Smooth muscle cell (in vitro differentiated cells): Measurements from ENCODE around the gene KAT6B. TPM values are rescaled to one million over a fixed set of nuclear protein-coding genes. Genes with fewer than 3 reads are reported as not detected.

Source experiments
- DNase-seq: peaks from one replicate; lab custom pipeline; 2025; ENCODE audit not compliant: unreplicated experiment; lab: John Stamatoyannopoulos, UW
- H2AFZ ChIP-seq: fragments of 200-600 bp; sonication (generic); 2 replicates; pipeline ENCODE4 v1.6.0; 2016; ENCODE audit warnings: antibody characterized with exemption, low read depth, mild to moderate bottlenecking
- H3F3A ChIP-seq: fragments of 200-600 bp; sonication (generic); 2 replicates; pipeline ENCODE4 v1.6.0; 2017; ENCODE audit warnings: antibody characterized with exemption, low read depth
- H3K27ac ChIP-seq: fragments of 200-600 bp; sonication (generic); 2 replicates; pipeline ENCODE4 v1.5.1; 2016; ENCODE audit warnings: low read depth, mild to moderate bottlenecking
- H3K27me3 ChIP-seq: fragments of 200-600 bp; sonication (generic); 2 replicates; pipeline ENCODE4 v1.6.1; 2016; ENCODE audit warnings: low read depth, mild to moderate bottlenecking
- H3K36me3 ChIP-seq: fragments of 200-600 bp; sonication (generic); 2 replicates; pipeline ENCODE4 v1.5.1; 2016; ENCODE audit warnings: low read depth
- H3K4me1 ChIP-seq: fragments of 200-600 bp; sonication (generic); 2 replicates; pipeline ENCODE4 v1.5.1; 2016; ENCODE audit warnings: low read depth
- H3K4me2 ChIP-seq: fragments of 200-600 bp; sonication (generic); 2 replicates; pipeline ENCODE4 v1.6.0; 2016; ENCODE audit warnings: mild to moderate bottlenecking
- H3K4me3 ChIP-seq: fragments of 200-600 bp; sonication (generic); 2 replicates; pipeline ENCODE4 v1.5.1; 2016; ENCODE audit warnings: mild to moderate bottlenecking
- H3K79me2 ChIP-seq: fragments of 200-600 bp; sonication (generic); 2 replicates; pipeline ENCODE4 v1.6.0; 2016; ENCODE audit warnings: low read depth, mild to moderate bottlenecking
- H3K9ac ChIP-seq: fragments of 200-600 bp; sonication (generic); 2 replicates; pipeline ENCODE4 v1.6.0; 2016; ENCODE audit warnings: low read depth
- H3K9me3 ChIP-seq: fragments of 200-600 bp; sonication (generic); replicated peaks from 2 replicates; pipeline ENCODE4 v1.5.1; 2016; ENCODE audit warnings: low read depth
- H4K20me1 ChIP-seq: fragments of 200-600 bp; sonication (generic); 2 replicates; pipeline ENCODE4 v1.6.0; 2016; ENCODE audit warnings: low read depth
- WGBS: methylation state at CpG from one replicate; pipeline ENCODE4 v1.1.7; 2016; ENCODE audit warnings: low lambda C conversion rate; 5-methylcytosine and 5-hydroxymethylcytosine counted together
- polyA plus RNA-seq: library from polyadenylated mRNA; unstranded; fragments of >200 nt; fragmentation: Nextera tagmentation; extraction: Ambion mirVana; gene quantifications from 2 replicates; pipeline ENCODE4 v1.2.1, GENCODE V29; 2016
- total RNA-seq: library from RNA; depleted of rRNA; stranded (reverse); fragments of >200 nt; gene quantifications from 2 replicates; pipeline ENCODE4 v1.2.3, GENCODE V29; 2014
- TF ChIP-seq, protein P1 (sequence below): fragments of 200-600 bp; sonication (generic); IDR thresholded peaks from 2 replicates; pipeline ENCODE4 v1.5.1; 2017; ENCODE audit warnings: borderline replicate concordance, mild to moderate bottlenecking, antibody characterized with exemption; ENCODE audit not compliant: insufficient read depth, poor library complexity, severe bottlenecking

Gene KAT6B
- total and polyA plus RNA-seq, 2 experiments from 2014 or later = 9.0 to 19.8 TPM

DNA sequence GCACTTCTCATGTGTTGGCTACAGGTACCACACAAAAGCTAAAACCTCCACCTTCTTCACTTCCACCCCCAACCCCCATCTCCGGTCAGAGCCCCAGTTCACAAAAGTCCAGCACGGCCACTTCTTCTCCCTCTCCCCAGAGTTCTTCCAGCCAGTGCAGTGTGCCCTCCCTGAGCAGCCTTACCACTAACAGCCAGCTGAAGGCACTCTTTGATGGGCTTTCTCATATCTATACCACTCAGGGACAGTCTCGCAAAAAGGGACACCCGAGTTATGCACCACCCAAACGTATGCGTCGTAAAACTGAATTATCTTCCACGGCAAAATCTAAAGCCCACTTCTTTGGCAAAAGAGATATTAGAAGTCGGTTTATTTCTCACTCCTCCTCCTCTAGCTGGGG lies 149.4 kb downstream of the KAT6B start:
- Histone ChIP-seq H3K27ac (no peak overlapping the region), H3K9ac (no peak overlapping the region), H3K9me3 (no peaks in the 10 kb centered on the region), H3K36me3 (no peaks in the 10 kb centered on the region), H3K27me3 (no peaks in the 10 kb centered on the region), H3K4me3 (no peak overlapping the region), H3F3A (no peaks in the 10 kb centered on the region), H3K4me2 (no peak overlapping the region), H4K20me1 (no peaks in the 10 kb centered on the region), H2AFZ (no peak overlapping the region), H3K79me2 (no peaks in the 10 kb centered on the region), H3K4me1 (no peaks in the 10 kb centered on the region)
- no peak for DNase-seq
- WGBS = 65% methylated on average over 9 of the region's 9 CpGs
- TF ChIP-seq, protein P1, sequence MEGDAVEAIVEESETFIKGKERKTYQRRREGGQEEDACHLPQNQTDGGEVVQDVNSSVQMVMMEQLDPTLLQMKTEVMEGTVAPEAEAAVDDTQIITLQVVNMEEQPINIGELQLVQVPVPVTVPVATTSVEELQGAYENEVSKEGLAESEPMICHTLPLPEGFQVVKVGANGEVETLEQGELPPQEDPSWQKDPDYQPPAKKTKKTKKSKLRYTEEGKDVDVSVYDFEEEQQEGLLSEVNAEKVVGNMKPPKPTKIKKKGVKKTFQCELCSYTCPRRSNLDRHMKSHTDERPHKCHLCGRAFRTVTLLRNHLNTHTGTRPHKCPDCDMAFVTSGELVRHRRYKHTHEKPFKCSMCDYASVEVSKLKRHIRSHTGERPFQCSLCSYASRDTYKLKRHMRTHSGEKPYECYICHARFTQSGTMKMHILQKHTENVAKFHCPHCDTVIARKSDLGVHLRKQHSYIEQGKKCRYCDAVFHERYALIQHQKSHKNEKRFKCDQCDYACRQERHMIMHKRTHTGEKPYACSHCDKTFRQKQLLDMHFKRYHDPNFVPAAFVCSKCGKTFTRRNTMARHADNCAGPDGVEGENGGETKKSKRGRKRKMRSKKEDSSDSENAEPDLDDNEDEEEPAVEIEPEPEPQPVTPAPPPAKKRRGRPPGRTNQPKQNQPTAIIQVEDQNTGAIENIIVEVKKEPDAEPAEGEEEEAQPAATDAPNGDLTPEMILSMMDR = no peak

DNA sequence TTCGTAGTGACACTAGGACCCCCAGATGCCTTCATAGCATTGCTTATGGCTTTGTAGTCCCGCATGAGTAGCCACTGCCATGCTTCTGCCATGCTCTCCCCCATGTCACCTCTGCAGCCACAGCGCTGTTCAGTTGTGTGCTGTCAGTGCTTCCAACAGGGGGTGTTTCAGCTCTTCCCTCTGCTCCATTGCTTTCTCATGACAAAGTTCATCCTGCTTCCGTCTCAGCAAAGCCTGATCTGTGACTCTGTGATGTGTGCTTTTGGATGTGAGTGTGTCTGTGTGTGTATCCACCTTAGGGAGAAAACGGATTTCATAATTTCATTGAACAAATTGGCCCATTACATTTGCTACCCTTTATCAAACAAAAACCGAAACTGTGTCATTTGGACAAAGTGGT lies 150.2 kb downstream of the KAT6B start:
- H3K27me3 ChIP-seq = no peaks in the 10 kb centered on the region
- no peaks in the 10 kb centered on the region for H3F3A ChIP-seq
- TF ChIP-seq, protein P1 = no peak
- no peaks in the 10 kb centered on the region for H3K36me3 ChIP-seq
- no peak overlapping the region for H3K27ac ChIP-seq
- WGBS = 93% methylated on average over 6 of the region's 6 CpGs
- no peaks in the 10 kb centered on the region for H3K79me2 ChIP-seq
- H3K9me3 ChIP-seq = no peaks in the 10 kb centered on the region
- H3K4me1 ChIP-seq = no peaks in the 10 kb centered on the region
- H4K20me1 ChIP-seq = no peaks in the 10 kb centered on the region
- no peak overlapping the region for H3K4me2 ChIP-seq
- H3K4me3 ChIP-seq = no peak overlapping the region
- H3K9ac ChIP-seq = no peak overlapping the region
- no peak overlapping the region for H2AFZ ChIP-seq
- no peak for DNase-seq

- no peak overlapping the region for H3K9ac ChIP-seq
- H3K4me3 ChIP-seq = no peak overlapping the region
- 93% methylated on average over 2 of the region's 2 CpGs for WGBS
- H3F3A ChIP-seq = no peaks in the 10 kb centered on the region
- no peak overlapping the region for H3K4me2 ChIP-seq
- no peaks in the 10 kb centered on the region for H3K4me1 ChIP-seq
- H3K27ac ChIP-seq = no peak overlapping the region
- no peaks in the 10 kb centered on the region for H3K36me3 ChIP-seq
- H2AFZ ChIP-seq = no peak overlapping the region
- DNase-seq = no peak
- H3K27me3 ChIP-seq = no peaks in the 10 kb centered on the region
- no peaks in the 10 kb centered on the region for H4K20me1 ChIP-seq
- TF ChIP-seq, protein P1 = no peak
- no peaks in the 10 kb centered on the region for H3K9me3 ChIP-seq
- no peaks in the 10 kb centered on the region for H3K79me2 ChIP-seq
Observed at GRCh38 chr10:74977072-74977471, 150.7 kb downstream of the KAT6B start.
